H1 (cell line): Measurements from ENCODE around the gene ADGRA3. TPM values are rescaled to one million over a fixed set of nuclear protein-coding genes. Genes with fewer than 3 reads are reported as not detected.

Experiments
- SP4 ChIP-seq: IDR thresholded peaks from 2 replicates; pipeline ENCODE4 v1.6.1; 2012; ENCODE audit warnings: low read length, inconsistent platforms
- TAF1 ChIP-seq: IDR thresholded peaks from 2 replicates; pipeline ENCODE4 v1.6.1; 2011; ENCODE audit warnings: mild to moderate bottlenecking, low read depth, low read length
- polyA plus RNA-seq, 7 experiments: library from polyadenylated mRNA; depleted of rRNA in 3 of 7; stranded (reverse) in 5 of 7; unstranded in 2 of 7; fragments of >200 nt in 5 of 7; fragments of 200-250 nt in 2 of 7; gene quantifications; 1 replicate in 5 of 7; 2 replicates in 1 of 7; 4 replicates in 1 of 7; pipeline versions ENCODE4 v1.2.1 to v1.2.3, GENCODE V29; 2011 to 2013; ENCODE audit warnings: missing spikeins in 2 of 7, mixed read lengths in 2 of 7
- total RNA-seq: library from RNA; stranded (reverse); fragmentation: NEBNext Ultra II Directional; extraction: Animal tissue kit (Norgen Biotek cat#: 25700); gene quantifications from 2 replicates; pipeline ENCODE4 v1.2.1, GENCODE V29; 2021

Gene ADGRA3
- total and polyA plus RNA-seq, 2 of the 8 experiments (the other 6 are each of a cell fraction or from before 2014, with no cell fraction given), result 31.5 to 63.0 TPM

GRCh38 chr4:22485737-22486136, 30.1 kb downstream of the ADGRA3 start (continued):
- no peak for TF ChIP-seq TAF1
- TF ChIP-seq SP4, result no peak
